Measurements from ENCODE around the gene UBE4B. TPM values are rescaled to one million over a fixed set of nuclear protein-coding genes. Genes with fewer than 3 reads are reported as not detected.

UBE4B gene
- total RNA-seq, 1 experiment from 2014 or later = 54.7 TPM

GRCh38 chr1:10105484-10105883, 72.7 kb downstream of the UBE4B start:
- in situ Hi-C loops (cut with HindIII; ENCODE audit: low pct_unique_long_range_greater_than_20kb, low sequenced_read_pairs) (no loop called here), intact Hi-C loops (cut with micrococcal nuclease; ENCODE audit: unreplicated experiment) (no loop called here)
- Histone ChIP-seq H3K36me3 (ENCODE audit: control insufficient read depth, insufficient read depth, low read length) (peaks cover 21% of the 10 kb centered on the region), H3K27me3 (ENCODE audit: control insufficient read depth, insufficient read depth, low read length) (no peaks in the 10 kb centered on the region), H3K4me1 (ENCODE audit: control insufficient read depth, insufficient read depth, low read length) (peaks cover 7% of the 10 kb centered on the region; the same call in 1 of the 2 replicates), H3K9me3 (ENCODE audit: control insufficient read depth, insufficient read depth, low read depth, low read length) (no peaks in the 10 kb centered on the region), H3K4me3 (ENCODE audit: low read depth in 2 of 2, low read length in 2 of 2) (no peak overlapping the region), H3K27ac (ENCODE audit: low read length) (no peak overlapping the region)
- POLR2A ChIA-PET = no interaction called here
- TF ChIP-seq SIN3A (IDR thresholded peaks at IDR 0.05; ENCODE audit: borderline replicate concordance, insufficient read depth, low read depth, low read length) (no peak), REST (IDR thresholded peaks at IDR 0.05; ENCODE audit: insufficient read depth in 1 of 2, low read depth in 2 of 2, low read length in 1 of 2) (no peak), TCF7L2 (IDR thresholded peaks at IDR 0.05; ENCODE audit: low read depth, low read length) (no peak), CTCF (IDR thresholded peaks at IDR 0.05) (no peak), POLR2AphosphoS5 (IDR thresholded peaks at IDR 0.05; ENCODE audit: low read depth, low read length) (no peak)
- BruUV-seq (replicated peaks) = no TSS peak
- CTCF ChIA-PET = no interaction called here
- DNase-seq (ENCODE audit: low read depth, low spot score) (no peak), ATAC-seq (no peak)

- intact Hi-C loops (cut with micrococcal nuclease; ENCODE audit: unreplicated experiment) = no loop called here
- Histone ChIP-seq H3K27ac (ENCODE audit: low read length) (no peak overlapping the region), H3K4me1 (ENCODE audit: control insufficient read depth, insufficient read depth, low read length) (peaks cover 7% of the 10 kb centered on the region; the same call in 1 of the 2 replicates), H3K27me3 (ENCODE audit: control insufficient read depth, insufficient read depth, low read length) (no peaks in the 10 kb centered on the region), H3K9me3 (ENCODE audit: control insufficient read depth, insufficient read depth, low read depth, low read length) (no peaks in the 10 kb centered on the region), H3K36me3 (ENCODE audit: control insufficient read depth, insufficient read depth, low read length) (peaks cover 19% of the 10 kb centered on the region), H3K4me3 (ENCODE audit: low read depth in 2 of 2, low read length in 2 of 2) (no peak overlapping the region)
- ChIA-PET CTCF (no interaction called here), POLR2A (no interaction called here)
- TF ChIP-seq POLR2AphosphoS5 (IDR thresholded peaks at IDR 0.05; ENCODE audit: low read depth, low read length) (no peak), SIN3A (IDR thresholded peaks at IDR 0.05; ENCODE audit: borderline replicate concordance, insufficient read depth, low read depth, low read length) (no peak), CTCF (IDR thresholded peaks at IDR 0.05) (no peak), TCF7L2 (IDR thresholded peaks at IDR 0.05; ENCODE audit: low read depth, low read length) (no peak), REST (IDR thresholded peaks at IDR 0.05; ENCODE audit: insufficient read depth in 1 of 2, low read depth in 2 of 2, low read length in 1 of 2) (no peak)
- no peak for ATAC-seq
- in situ Hi-C loops (cut with HindIII; ENCODE audit: low pct_unique_long_range_greater_than_20kb, low sequenced_read_pairs) = no loop called here
- no TSS peak for BruUV-seq (replicated peaks)
- no peak for DNase-seq (ENCODE audit: low read depth, low spot score)
Observed at GRCh38 chr1:10106241-10106640, 73.5 kb downstream of the UBE4B start.
